Loucy (cell line): ENCODE measurements around the gene DSG2.

Experiments used
- CTCF ChIP-seq: fragments of 200-600 bp; sonication (generic); conservative IDR thresholded peaks from 2 replicates; pipeline ENCODE4 v1.5.1; 2014; ENCODE audit warnings: mild to moderate bottlenecking, antibody characterized with exemption, low read length
- EZH2phosphoT487 ChIP-seq: fragments of 200-600 bp; IDR thresholded peaks from 2 replicates; pipeline ENCODE4 v1.6.1; 2018; ENCODE audit warnings: antibody characterized with exemption, mild to moderate bottlenecking, moderate library complexity, borderline replicate concordance

GRCh38 chr18:31565782-31566512 lies 68.0 kb downstream of the DSG2 start:
- TF ChIP-seq CTCF (no peak), EZH2phosphoT487 (no peak)
